HCT116 (cell line): ENCODE results near the gene QRSL1. TPM values are rescaled to one million over a fixed set of nuclear protein-coding genes. Genes with fewer than 3 reads are reported as not detected.

Experiments
- ATAC-seq: fragments of 200-7000 bp; cut with Tn5 transposase; 2 replicates; pipeline ENCODE4 v1.9.1; 2020; ENCODE audit warnings: mild to moderate bottlenecking, moderate library complexity
- BruUV-seq: library from RNA; stranded (reverse); fragments of 400-500 nt; replicated peaks from 2 replicates; lab custom pipeline; 2021; lab: Mats Ljungman, UMichigan
- CTCF ChIA-PET: fragments of 300-600 bp; sonication (Branson Sonifier 250); formaldehyde crosslinking; loops from one replicate; lab custom pipeline; 2021; ENCODE audit warnings: antibody characterized with exemption; lab: Charles Lee
- POLR2A ChIA-PET: fragments of 300-600, 350-600 bp; sonication (Branson Sonifier 250); formaldehyde crosslinking; loops from one replicate; lab custom pipeline; 2021; ENCODE audit warnings: antibody characterized with exemption; lab: Charles Lee
- RAD21 ChIA-PET, 2 experiments: fragments of 300-600 bp; sonication (Branson Sonifier 250); formaldehyde crosslinking; loops; one replicate each; lab custom pipeline; 2023; ENCODE audit warnings: low total read pairs in 2 of 2; ENCODE audit not compliant: uncharacterized antibody in 2 of 2, unreplicated experiment in 2 of 2, low non-redundant PET in 1 of 2; lab: Charles Lee
- DNase-seq: peaks from one replicate; pipeline ENCODE4 v3.0.0-alpha.2; 2010; ENCODE audit warnings: low read depth, low spot score
- H2AFZ ChIP-seq: fragments of 200-600 bp; shearing (Covaris generic), sonication (generic); 2 replicates; pipeline ENCODE4 v1.6.1; 2017; ENCODE audit warnings: low read depth, mixed run types, mixed read lengths, antibody characterized with exemption, low read length; ENCODE audit not compliant: poor library complexity, severe bottlenecking
- H3K27ac ChIP-seq: 2 replicates; pipeline ENCODE4 v1.5.1; 2012; ENCODE audit warnings: low read depth, low read length
- H3K27me3 ChIP-seq: fragments of 200-600 bp; sonication (generic); 2 replicates; pipeline ENCODE4 v1.6.1; 2016; ENCODE audit warnings: mixed run types, low read length, mixed read lengths; ENCODE audit not compliant: insufficient read depth
- H3K36me3 ChIP-seq, 2 experiments: fragments of 200-500 bp in 1 of 2; fragments of 200-600 bp in 1 of 2; sonication (Bioruptor generic) in 1 of 2; sonication (generic) in 1 of 2; 2 replicates each; pipeline versions ENCODE4 v1.5.1 to v1.6.1; 2014 to 2016; ENCODE audit warnings: low read length in 2 of 2, inconsistent platforms in 1 of 2, mixed read lengths in 1 of 2, mixed run types in 1 of 2; ENCODE audit not compliant: insufficient read depth in 2 of 2, control insufficient read depth in 1 of 2
- H3K4me1 ChIP-seq, 2 experiments: fragments of 200-600 bp in 1 of 2; sonication (generic) in 1 of 2; 2 replicates each; pipeline versions ENCODE4 v1.5.1 to v1.6.1; 2012 to 2017; ENCODE audit warnings: low read length in 2 of 2, inconsistent platforms in 1 of 2, mild to moderate bottlenecking in 1 of 2, mixed read lengths in 1 of 2, mixed run types in 1 of 2, moderate library complexity in 1 of 2; ENCODE audit not compliant: insufficient read depth in 2 of 2, control insufficient read depth in 1 of 2
- H3K4me2 ChIP-seq: fragments of 200-600 bp; sonication (generic); 2 replicates; pipeline ENCODE4 v1.6.1; 2017; ENCODE audit warnings: mixed run types, low read length, mixed read lengths
- H3K4me3 ChIP-seq, 2 experiments: fragments of 200-600 bp in 1 of 2; sonication (generic) in 1 of 2; replicated peaks in 1 of 2; 2 replicates each; pipeline ENCODE4 v1.5.1; 2011 to 2016; ENCODE audit warnings: low read length in 2 of 2, control low read depth in 1 of 2, low read depth in 1 of 2, mild to moderate bottlenecking in 1 of 2, mixed read lengths in 1 of 2, mixed run types in 1 of 2
- H3K79me2 ChIP-seq: fragments of 200-600 bp; sonication (generic); 2 replicates; pipeline ENCODE4 v1.6.1; 2017; ENCODE audit warnings: mild to moderate bottlenecking, mixed run types, low read length, moderate library complexity, mixed read lengths; ENCODE audit not compliant: insufficient read depth
- H3K9ac ChIP-seq: fragments of 200-600 bp; sonication (generic); 2 replicates; pipeline ENCODE4 v1.6.1; 2016; ENCODE audit warnings: low read length, mixed read lengths
- H3K9me2 ChIP-seq: fragments of 200-600 bp; sonication (generic), shearing (Covaris generic); 2 replicates; pipeline ENCODE4 v1.6.1; 2017; ENCODE audit warnings: mixed run types, mild to moderate bottlenecking, moderate library complexity; ENCODE audit not compliant: insufficient read depth
- H3K9me3 ChIP-seq, 2 experiments: fragments of 200-500 bp in 1 of 2; fragments of 200-600 bp in 1 of 2; sonication (Bioruptor generic) in 1 of 2; sonication (generic) in 1 of 2; 2 replicates each; pipeline ENCODE4 v1.6.1; 2014 to 2017; ENCODE audit warnings: low read length in 2 of 2, mixed read lengths in 2 of 2, inconsistent platforms in 1 of 2, low read depth in 1 of 2, mild to moderate bottlenecking in 1 of 2, mixed run types in 1 of 2, moderate library complexity in 1 of 2; ENCODE audit not compliant: control insufficient read depth in 1 of 2, insufficient read depth in 1 of 2
- H4K20me1 ChIP-seq: fragments of 200-600 bp; sonication (generic), shearing (Covaris generic); 2 replicates; pipeline ENCODE4 v1.6.1; 2017; ENCODE audit warnings: mixed run types, mild to moderate bottlenecking, moderate library complexity; ENCODE audit not compliant: insufficient read depth
- CBX3 ChIP-seq: IDR thresholded peaks from 2 replicates; pipeline ENCODE4 v1.6.1; 2012; ENCODE audit warnings: low read depth
- CEBPB ChIP-seq: IDR thresholded peaks from 2 replicates; pipeline ENCODE4 v1.6.1; 2012; ENCODE audit warnings: low read depth
- EZH2 ChIP-seq: fragments of 200-600 bp; sonication (generic); IDR thresholded peaks from 2 replicates; pipeline ENCODE4 v1.6.1; 2017; ENCODE audit warnings: antibody characterized with exemption, mixed run types
- EZH2phosphoT487 ChIP-seq: fragments of 200-600 bp; IDR thresholded peaks from 2 replicates; pipeline ENCODE4 v1.6.1; 2018; ENCODE audit warnings: antibody characterized with exemption, borderline replicate concordance
- FOSL1 ChIP-seq: IDR thresholded peaks from 2 replicates; pipeline ENCODE4 v1.6.1; 2012; ENCODE audit warnings: low read depth
- JUND ChIP-seq: IDR thresholded peaks from 2 replicates; pipeline ENCODE4 v1.6.1; 2012
- POLR2A ChIP-seq: IDR thresholded peaks from 2 replicates; pipeline ENCODE4 v1.7.0; 2011; ENCODE audit warnings: borderline replicate concordance; ENCODE audit not compliant: insufficient read depth, insufficient read length; ENCODE audit errors: extremely low read depth
- POLR2AphosphoS5 ChIP-seq: IDR thresholded peaks from 2 replicates; pipeline ENCODE4 v1.6.1; 2011; ENCODE audit warnings: mild to moderate bottlenecking, low read depth, low read length, moderate library complexity
- RAD21 ChIP-seq: IDR thresholded peaks from 2 replicates; pipeline ENCODE4 v1.6.1; 2012; ENCODE audit warnings: low read depth, mild to moderate bottlenecking
- SIN3A ChIP-seq: IDR thresholded peaks from 2 replicates; pipeline ENCODE4 v1.6.1; 2012; ENCODE audit warnings: low read depth
- SP1 ChIP-seq: IDR thresholded peaks from 2 replicates; pipeline ENCODE4 v1.6.1; 2012; ENCODE audit warnings: low read depth
- TCF7L2 ChIP-seq: IDR thresholded peaks from 2 replicates; pipeline ENCODE4 v1.7.0; 2011; ENCODE audit warnings: borderline replicate concordance, inconsistent platforms; ENCODE audit not compliant: insufficient read depth, insufficient read length; ENCODE audit errors: extremely low read depth
- YY1 ChIP-seq: IDR thresholded peaks from 2 replicates; pipeline ENCODE4 v1.6.1; 2011; ENCODE audit warnings: low read length, low read depth, moderate library complexity, mild to moderate bottlenecking; ENCODE audit not compliant: insufficient replicate concordance; ENCODE audit errors: extremely low read depth
- ZFX ChIP-seq: fragments of 450-650 bp; IDR thresholded peaks from 2 replicates; pipeline ENCODE4 v1.6.1; 2017
- ZNF274 ChIP-seq: fragments of 200-500 bp; sonication (Bioruptor generic); IDR thresholded peaks from 2 replicates; pipeline ENCODE4 v1.6.1; 2014; ENCODE audit warnings: mild to moderate bottlenecking, low read depth, low read length, inconsistent platforms
- intact Hi-C: fragments of 100-400 bp; cut with micrococcal nuclease; formaldehyde crosslinking; loops from 2 replicates; pipeline ENCODE4 v1.10.0; 2022
- total RNA-seq: library from RNA; stranded (reverse); gene quantifications from one replicate; pipeline ENCODE4 v1.2.1, GENCODE V29; 2021; ENCODE audit not compliant: unreplicated experiment
- TF ChIP-seq, protein P1 (sequence below): IDR thresholded peaks from 2 replicates; pipeline ENCODE4 v1.6.1; 2012; ENCODE audit warnings: low read depth
- TF ChIP-seq, protein P2 (sequence below): IDR thresholded peaks from 2 replicates; pipeline ENCODE4 v1.6.1; 2011; ENCODE audit warnings: mild to moderate bottlenecking, low read length, moderate library complexity; ENCODE audit not compliant: insufficient replicate concordance; ENCODE audit errors: extremely low read depth
- TF ChIP-seq, protein P3 (sequence below): IDR thresholded peaks from 2 replicates; pipeline ENCODE4 v1.6.1; 2012
- TF ChIP-seq, protein P4 (sequence below), 3 experiments: fragments of 200-600 bp in 1 of 3; sonication (generic) in 1 of 3; IDR thresholded peaks in 2 of 3; conservative IDR thresholded peaks in 1 of 3; 2 replicates each; pipeline ENCODE4 v1.5.1; 2012 to 2017; ENCODE audit warnings: low read depth in 2 of 3, low read length in 2 of 3, antibody characterized with exemption in 1 of 3, borderline replicate concordance in 1 of 3, control low read depth in 1 of 3, mild to moderate bottlenecking in 1 of 3, mixed read lengths in 1 of 3, mixed run types in 1 of 3, moderate library complexity in 1 of 3; ENCODE audit not compliant: insufficient read depth in 1 of 3

The QRSL1 gene
- total RNA-seq, 1 experiment from 2014 or later, result 16.0 TPM

DNA sequence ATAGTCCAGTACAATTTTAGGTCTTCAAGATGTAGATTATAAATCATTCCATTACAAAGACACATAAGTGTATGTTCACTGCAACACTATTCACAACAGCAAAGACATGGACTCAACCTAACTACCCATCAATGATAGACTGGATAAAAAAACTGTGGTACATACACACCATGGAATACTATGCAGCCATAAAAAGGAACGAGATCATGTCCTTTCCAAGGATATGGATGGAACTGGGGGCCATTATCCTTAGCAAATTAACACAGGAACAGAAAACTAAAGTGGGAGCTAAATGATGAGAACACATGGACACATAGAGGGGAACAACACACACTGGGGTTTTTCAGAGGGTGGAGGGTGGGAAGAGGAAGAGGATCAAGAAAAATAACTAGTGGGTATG lies 6.3 kb upstream of the QRSL1 start:
- no peaks in the 10 kb centered on the region for H3K27me3 ChIP-seq
- no peaks in the 10 kb centered on the region for H3K4me1 ChIP-seq
- no peak for DNase-seq
- TF ChIP-seq FOSL1 (no peak), JUND (no peak), ZNF274 (no peak), POLR2A (no peak), EZH2 (no peak), CBX3 (no peak), RAD21 (no peak), SP1 (no peak), SIN3A (no peak), YY1 (no peak), ZFX (no peak), EZH2phosphoT487 (no peak), TCF7L2 (no peak), POLR2AphosphoS5 (no peak), CEBPB (no peak)
- TF ChIP-seq, protein P1, sequence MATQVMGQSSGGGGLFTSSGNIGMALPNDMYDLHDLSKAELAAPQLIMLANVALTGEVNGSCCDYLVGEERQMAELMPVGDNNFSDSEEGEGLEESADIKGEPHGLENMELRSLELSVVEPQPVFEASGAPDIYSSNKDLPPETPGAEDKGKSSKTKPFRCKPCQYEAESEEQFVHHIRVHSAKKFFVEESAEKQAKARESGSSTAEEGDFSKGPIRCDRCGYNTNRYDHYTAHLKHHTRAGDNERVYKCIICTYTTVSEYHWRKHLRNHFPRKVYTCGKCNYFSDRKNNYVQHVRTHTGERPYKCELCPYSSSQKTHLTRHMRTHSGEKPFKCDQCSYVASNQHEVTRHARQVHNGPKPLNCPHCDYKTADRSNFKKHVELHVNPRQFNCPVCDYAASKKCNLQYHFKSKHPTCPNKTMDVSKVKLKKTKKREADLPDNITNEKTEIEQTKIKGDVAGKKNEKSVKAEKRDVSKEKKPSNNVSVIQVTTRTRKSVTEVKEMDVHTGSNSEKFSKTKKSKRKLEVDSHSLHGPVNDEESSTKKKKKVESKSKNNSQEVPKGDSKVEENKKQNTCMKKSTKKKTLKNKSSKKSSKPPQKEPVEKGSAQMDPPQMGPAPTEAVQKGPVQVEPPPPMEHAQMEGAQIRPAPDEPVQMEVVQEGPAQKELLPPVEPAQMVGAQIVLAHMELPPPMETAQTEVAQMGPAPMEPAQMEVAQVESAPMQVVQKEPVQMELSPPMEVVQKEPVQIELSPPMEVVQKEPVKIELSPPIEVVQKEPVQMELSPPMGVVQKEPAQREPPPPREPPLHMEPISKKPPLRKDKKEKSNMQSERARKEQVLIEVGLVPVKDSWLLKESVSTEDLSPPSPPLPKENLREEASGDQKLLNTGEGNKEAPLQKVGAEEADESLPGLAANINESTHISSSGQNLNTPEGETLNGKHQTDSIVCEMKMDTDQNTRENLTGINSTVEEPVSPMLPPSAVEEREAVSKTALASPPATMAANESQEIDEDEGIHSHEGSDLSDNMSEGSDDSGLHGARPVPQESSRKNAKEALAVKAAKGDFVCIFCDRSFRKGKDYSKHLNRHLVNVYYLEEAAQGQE, result no peak
- TF ChIP-seq, protein P2, sequence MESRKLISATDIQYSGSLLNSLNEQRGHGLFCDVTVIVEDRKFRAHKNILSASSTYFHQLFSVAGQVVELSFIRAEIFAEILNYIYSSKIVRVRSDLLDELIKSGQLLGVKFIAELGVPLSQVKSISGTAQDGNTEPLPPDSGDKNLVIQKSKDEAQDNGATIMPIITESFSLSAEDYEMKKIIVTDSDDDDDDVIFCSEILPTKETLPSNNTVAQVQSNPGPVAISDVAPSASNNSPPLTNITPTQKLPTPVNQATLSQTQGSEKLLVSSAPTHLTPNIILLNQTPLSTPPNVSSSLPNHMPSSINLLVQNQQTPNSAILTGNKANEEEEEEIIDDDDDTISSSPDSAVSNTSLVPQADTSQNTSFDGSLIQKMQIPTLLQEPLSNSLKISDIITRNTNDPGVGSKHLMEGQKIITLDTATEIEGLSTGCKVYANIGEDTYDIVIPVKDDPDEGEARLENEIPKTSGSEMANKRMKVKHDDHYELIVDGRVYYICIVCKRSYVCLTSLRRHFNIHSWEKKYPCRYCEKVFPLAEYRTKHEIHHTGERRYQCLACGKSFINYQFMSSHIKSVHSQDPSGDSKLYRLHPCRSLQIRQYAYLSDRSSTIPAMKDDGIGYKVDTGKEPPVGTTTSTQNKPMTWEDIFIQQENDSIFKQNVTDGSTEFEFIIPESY, result no peak
- TF ChIP-seq, protein P3, sequence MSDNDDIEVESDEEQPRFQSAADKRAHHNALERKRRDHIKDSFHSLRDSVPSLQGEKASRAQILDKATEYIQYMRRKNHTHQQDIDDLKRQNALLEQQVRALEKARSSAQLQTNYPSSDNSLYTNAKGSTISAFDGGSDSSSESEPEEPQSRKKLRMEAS, result no peak
- TF ChIP-seq, protein P4, sequence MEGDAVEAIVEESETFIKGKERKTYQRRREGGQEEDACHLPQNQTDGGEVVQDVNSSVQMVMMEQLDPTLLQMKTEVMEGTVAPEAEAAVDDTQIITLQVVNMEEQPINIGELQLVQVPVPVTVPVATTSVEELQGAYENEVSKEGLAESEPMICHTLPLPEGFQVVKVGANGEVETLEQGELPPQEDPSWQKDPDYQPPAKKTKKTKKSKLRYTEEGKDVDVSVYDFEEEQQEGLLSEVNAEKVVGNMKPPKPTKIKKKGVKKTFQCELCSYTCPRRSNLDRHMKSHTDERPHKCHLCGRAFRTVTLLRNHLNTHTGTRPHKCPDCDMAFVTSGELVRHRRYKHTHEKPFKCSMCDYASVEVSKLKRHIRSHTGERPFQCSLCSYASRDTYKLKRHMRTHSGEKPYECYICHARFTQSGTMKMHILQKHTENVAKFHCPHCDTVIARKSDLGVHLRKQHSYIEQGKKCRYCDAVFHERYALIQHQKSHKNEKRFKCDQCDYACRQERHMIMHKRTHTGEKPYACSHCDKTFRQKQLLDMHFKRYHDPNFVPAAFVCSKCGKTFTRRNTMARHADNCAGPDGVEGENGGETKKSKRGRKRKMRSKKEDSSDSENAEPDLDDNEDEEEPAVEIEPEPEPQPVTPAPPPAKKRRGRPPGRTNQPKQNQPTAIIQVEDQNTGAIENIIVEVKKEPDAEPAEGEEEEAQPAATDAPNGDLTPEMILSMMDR (IDR thresholded peaks at IDR 0.05 in 2 of 3, conservative IDR thresholded peaks at IDR 0.05 in 1 of 3; ENCODE audit: borderline replicate concordance in 1 of 3, insufficient read depth in 1 of 3, low read depth in 2 of 3, low read length in 2 of 3), result no peak
- no peaks in the 10 kb centered on the region for H3K9me2 ChIP-seq
- H3K27ac ChIP-seq, result no peak overlapping the region
- RAD21 ChIA-PET, result no interaction called here
- H3K36me3 ChIP-seq, result no peaks in the 10 kb centered on the region
- H3K9me3 ChIP-seq, result no peaks in the 10 kb centered on the region
- no peak overlapping the region for H3K4me3 ChIP-seq
- BruUV-seq, result no TSS peak
- ATAC-seq, result no peak
- H3K79me2 ChIP-seq, result no peaks in the 10 kb centered on the region
- H2AFZ ChIP-seq, result no peak overlapping the region
- no peak overlapping the region for H3K4me2 ChIP-seq
- H3K9ac ChIP-seq, result no peak overlapping the region
- CTCF ChIA-PET, result no interaction called here
- POLR2A ChIA-PET, result no interaction called here
- H4K20me1 ChIP-seq, result no peaks in the 10 kb centered on the region; the same call in 1 of the 2 replicates
- intact Hi-C loops, result no loop called here
